HG03064 (cell line): Measurements from ENCODE around the gene CPEB4.

Source experiments
- ATAC-seq: cut with Tn5 transposase; IDR thresholded peaks from one replicate; pipeline ENCODE4 v1.9.1; 2021; ENCODE audit warnings: low read depth; ENCODE audit not compliant: unreplicated experiment

CPEB4 gene

DNA sequence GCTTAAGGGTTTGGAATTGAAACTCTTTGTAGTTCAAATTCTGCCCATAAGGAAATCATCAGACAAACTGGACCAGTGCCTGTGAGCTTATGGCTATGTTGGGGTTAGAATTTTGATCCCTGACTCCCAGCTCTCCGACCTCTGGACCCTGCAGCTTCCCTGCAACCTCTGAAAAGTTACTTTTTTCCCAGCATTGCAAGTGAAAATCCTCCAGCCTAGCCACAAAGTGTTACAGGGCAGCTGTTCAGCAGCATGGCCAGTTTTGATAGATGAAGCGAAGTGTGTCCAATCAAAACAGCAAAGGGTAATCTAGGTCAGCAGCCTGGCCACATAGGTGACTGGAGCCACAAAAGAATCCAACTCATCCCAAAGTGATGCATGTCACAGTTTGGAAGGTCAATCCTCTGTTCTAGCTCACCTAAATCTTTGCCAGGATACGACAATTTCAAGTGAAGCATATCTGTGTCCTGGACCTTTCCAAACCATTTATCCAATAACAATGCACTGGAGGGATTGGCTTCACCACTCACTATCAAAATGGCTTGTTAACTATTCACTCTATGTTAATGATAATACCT lies 4.7 kb upstream of the CPEB4 start:
- ATAC-seq: no peak

GRCh38 chr5:173884402-173885053 lies 3.6 kb upstream of the CPEB4 start:
- ATAC-seq: no peak

DNA sequence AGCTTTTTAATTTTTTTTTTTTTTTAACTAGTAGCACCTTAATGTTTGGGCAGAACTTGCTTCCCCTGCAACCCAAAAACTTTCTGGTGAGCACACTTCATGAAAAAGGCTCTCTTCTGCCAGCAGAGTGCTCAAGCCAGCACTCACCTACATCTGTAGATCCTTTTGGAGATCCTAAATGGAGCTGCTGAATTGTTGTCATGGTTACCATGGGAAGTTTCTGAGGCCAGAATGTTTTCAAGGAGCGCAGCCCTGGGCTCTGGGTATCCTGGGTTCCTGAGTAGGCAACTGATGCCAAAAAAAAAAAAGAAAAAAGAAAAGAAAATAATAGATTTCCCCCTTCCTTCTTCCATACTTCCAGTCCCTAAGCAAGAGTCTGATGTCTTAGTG lies 3.1 kb upstream of the CPEB4 start:
- ATAC-seq: no peak

- no peak for ATAC-seq
Observed at GRCh38 chr5:173885475-173886010, 2.6 kb upstream of the CPEB4 start.

GRCh38 chr5:173886150-173886549 lies 2.0 kb upstream of the CPEB4 start:
- no peak for ATAC-seq

- ATAC-seq: no peak
Observed at GRCh38 chr5:173888473-173889131, 453 bp downstream of the CPEB4 start.

DNA sequence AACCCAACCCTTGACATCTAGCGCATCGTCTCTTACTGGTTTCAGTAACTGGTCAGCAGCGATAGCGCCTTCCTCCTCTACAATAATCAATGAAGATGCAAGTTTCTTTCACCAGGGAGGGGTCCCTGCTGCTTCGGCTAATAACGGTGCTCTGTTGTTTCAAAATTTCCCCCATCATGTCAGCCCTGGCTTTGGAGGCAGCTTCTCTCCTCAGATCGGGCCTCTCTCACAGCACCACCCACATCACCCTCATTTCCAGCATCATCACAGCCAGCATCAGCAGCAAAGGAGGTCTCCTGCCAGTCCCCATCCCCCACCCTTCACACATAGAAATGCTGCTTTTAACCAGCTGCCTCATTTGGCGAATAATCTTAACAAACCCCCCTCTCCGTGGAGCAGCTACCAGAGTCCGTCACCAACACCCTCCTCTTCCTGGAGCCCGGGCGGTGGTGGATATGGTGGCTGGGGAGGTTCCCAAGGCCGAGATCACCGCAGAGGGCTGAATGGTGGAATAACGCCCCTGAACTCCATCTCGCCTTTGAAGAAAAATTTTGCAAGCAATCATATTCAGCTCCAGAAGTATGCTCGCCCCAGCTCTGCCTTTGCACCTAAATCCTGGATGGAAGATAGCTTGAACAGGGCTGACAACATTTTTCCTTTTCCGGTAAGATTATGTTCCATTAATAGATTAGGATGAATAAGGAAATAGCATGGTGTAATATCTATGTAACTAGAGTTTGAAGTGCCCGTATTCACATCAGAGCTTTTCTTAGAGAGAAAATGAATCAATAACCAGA lies 2.2 kb downstream of the CPEB4 start:
- ATAC-seq: no peak

GRCh38 chr5:173891308-173892116 lies 3.4 kb downstream of the CPEB4 start:
- no peak for ATAC-seq

DNA sequence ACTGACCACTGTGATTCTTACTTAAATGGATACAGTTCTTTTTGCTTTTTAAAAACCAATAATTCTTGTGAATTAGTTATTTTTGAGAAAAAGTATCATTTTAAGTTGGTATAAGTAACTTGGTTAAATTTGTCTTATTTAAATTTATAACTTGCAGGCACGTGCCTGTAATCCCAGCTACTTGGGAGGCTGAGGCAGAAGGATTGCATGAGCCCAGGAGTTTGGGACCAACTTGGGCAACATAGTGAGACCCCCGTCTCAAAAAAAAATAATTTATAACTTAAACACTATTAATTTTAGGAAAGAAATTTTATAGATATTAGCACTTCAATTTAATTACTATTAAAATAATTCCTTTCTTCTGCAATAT lies 5.0 kb downstream of the CPEB4 start:
- ATAC-seq: no peak

DNA sequence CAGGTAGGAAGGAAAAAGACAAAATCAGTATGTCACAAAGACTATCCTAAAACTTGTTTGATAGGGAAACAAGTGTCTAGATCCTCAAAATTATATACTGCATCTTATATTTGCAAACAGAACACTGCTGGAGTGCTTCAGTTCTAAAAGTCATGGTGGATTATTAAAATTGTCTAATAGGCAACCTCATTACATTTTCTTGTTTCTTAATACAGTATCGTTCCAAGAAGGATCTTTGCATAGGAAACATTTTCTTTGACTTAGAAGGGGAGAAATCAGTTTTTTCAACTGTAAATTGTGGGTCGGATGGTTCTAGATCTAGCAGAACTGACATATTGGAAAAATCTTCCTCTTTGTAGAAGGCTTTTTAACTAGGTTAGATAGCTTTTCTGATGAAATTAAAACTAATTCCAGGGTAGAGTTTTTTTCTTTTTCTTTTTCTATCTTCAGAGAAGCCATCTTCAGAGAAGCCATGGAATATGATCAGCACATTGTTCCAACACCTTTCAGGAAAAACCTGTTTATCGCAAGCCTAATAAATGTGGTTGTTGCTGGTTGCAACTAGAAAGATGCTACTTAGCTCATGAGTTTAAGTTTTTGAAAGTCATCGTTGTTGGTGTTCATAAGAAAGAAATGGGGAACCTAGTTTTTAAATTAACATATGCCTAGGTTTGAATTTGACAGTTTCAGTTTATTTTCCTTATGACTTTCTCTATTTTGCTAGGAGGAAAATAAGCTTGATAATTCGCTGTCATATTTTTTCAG lies 7.4 kb downstream of the CPEB4 start:
- no peak for ATAC-seq

GRCh38 chr5:173896631-173897030 lies 8.5 kb downstream of the CPEB4 start:
- no peak for ATAC-seq

GRCh38 chr5:173901705-173902104 lies 13.6 kb downstream of the CPEB4 start:
- ATAC-seq: no peak

GRCh38 chr5:173902334-173902733 lies 14.2 kb downstream of the CPEB4 start:
- no peak for ATAC-seq

DNA sequence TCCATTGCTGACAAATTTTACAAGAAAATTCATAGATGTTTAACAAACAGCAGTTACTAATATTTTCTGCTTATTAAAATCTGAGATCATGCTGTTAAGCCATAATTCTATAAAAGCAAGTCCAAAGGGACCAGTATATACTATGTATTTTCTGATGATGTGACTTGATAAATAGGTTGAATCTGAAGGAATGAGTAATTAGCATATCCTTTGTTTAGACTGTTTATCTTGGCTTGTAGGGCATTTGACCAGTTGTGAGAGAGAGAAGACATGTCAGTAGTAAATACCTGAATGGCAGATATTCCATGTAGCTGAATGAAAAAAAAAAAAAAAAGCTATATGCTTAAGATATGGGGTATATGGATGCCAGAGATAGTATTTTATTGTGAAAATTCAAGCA lies 14.6 kb downstream of the CPEB4 start:
- ATAC-seq: no peak

- no peak for ATAC-seq
Observed at GRCh38 chr5:173903396-173904140, 15.4 kb downstream of the CPEB4 start.

GRCh38 chr5:173904151-173904550 lies 16.0 kb downstream of the CPEB4 start:
- no peak for ATAC-seq

- ATAC-seq: no peak
Observed at GRCh38 chr5:173907284-173907683, 19.1 kb downstream of the CPEB4 start.

- no peak for ATAC-seq
Observed at GRCh38 chr5:173907686-173908371, 19.7 kb downstream of the CPEB4 start.
